ENCODE data around the gene IFIT5.

DNA sequence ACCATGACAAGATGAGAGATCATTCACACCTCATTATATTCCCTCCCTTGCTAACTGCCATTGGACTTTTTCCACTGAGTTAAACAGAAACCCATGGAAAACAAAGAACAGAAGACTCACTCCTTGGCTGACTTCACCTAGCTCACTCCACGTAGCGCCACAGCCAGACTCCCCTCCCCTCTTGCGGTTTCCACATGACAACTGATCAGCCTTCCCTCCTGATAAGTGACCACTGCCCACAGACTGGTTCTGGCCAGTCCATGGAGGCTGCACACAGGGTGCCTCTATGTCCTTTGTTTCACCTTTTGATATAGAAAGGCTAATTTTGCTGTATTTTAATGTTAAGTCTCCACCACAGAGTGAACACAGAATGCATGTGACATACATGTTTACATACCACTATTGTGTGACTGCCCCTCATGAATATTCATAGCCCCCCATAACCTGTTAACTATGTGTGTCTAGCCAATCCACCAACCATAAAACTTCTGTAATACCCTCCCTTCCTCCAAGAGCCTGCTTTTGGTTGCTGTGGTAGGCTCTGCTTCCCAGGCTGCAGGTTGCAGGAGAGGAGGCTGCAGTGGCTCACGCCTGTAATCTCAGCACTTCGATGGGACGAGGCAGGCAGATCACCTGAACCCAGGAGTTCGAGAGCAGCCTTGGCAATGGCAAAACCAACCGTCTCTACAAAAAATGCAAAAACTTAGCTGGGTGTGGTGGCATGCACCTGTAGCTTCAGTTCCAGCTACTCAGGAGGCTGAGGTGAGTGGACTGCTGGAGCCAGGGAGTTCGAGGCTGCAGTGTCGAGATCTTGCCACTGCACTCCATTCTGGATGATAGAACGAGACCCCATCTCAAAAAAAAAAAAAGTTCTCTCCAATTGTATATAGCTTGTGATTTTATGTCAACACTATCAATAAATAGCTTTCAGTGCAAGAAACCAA, 10.0 kb upstream of the IFIT5 start:
- TF ChIP-seq, protein P1, sequence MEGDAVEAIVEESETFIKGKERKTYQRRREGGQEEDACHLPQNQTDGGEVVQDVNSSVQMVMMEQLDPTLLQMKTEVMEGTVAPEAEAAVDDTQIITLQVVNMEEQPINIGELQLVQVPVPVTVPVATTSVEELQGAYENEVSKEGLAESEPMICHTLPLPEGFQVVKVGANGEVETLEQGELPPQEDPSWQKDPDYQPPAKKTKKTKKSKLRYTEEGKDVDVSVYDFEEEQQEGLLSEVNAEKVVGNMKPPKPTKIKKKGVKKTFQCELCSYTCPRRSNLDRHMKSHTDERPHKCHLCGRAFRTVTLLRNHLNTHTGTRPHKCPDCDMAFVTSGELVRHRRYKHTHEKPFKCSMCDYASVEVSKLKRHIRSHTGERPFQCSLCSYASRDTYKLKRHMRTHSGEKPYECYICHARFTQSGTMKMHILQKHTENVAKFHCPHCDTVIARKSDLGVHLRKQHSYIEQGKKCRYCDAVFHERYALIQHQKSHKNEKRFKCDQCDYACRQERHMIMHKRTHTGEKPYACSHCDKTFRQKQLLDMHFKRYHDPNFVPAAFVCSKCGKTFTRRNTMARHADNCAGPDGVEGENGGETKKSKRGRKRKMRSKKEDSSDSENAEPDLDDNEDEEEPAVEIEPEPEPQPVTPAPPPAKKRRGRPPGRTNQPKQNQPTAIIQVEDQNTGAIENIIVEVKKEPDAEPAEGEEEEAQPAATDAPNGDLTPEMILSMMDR (IDR thresholded peaks at IDR 0.05) = no peak
- no peak for TF ChIP-seq POLR2A (IDR thresholded peaks at IDR 0.05)
- no peak for TF ChIP-seq POLR2AphosphoS5 (IDR thresholded peaks at IDR 0.05)
